DND-41 (cell line): ENCODE data around the gene OR10R2.

Source experiments
- EZH2 ChIP-seq: IDR thresholded peaks from 3 replicates; pipeline ENCODE4 v1.6.1; 2012; ENCODE audit warnings: borderline replicate concordance, low read depth, mild to moderate bottlenecking, moderate library complexity, low read length, inconsistent platforms; ENCODE audit not compliant: severe bottlenecking
- TF ChIP-seq, protein P1 (sequence below): IDR thresholded peaks from 2 replicates; pipeline ENCODE4 v1.5.1; 2012; ENCODE audit warnings: borderline replicate concordance, low read length, moderate library complexity, mild to moderate bottlenecking; ENCODE audit not compliant: poor library complexity, severe bottlenecking; ENCODE audit errors: extremely low read depth

DNA sequence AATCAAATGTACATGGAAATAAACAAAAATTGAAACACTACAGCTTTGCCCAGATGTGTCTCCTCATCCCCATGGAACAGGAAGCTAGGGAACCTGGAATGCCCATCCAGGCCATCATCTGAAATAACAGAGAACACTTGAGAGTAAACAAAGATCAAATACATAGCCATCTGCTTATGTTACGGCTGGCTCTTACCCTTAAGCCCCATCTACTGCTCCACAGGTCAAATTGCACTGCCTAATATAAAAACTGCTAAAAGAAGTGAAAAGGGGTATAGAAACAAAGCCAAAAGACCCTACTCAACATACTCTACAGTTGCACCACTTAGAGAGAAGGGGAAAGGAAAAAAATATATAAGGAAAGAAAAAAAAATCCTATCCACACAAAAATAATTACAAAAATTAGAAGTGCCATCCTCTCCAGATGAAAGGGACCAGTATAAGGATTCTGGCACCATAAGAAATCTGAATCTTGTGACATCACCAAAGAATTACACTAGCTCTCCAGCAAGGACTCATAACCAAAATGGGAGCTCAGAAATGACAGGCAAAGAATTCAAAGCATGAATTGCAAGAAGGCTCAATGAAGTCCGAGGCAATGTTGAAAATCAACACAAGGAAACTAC is 55.3 kb downstream of the OR10R2 start:
- TF ChIP-seq, protein P1, sequence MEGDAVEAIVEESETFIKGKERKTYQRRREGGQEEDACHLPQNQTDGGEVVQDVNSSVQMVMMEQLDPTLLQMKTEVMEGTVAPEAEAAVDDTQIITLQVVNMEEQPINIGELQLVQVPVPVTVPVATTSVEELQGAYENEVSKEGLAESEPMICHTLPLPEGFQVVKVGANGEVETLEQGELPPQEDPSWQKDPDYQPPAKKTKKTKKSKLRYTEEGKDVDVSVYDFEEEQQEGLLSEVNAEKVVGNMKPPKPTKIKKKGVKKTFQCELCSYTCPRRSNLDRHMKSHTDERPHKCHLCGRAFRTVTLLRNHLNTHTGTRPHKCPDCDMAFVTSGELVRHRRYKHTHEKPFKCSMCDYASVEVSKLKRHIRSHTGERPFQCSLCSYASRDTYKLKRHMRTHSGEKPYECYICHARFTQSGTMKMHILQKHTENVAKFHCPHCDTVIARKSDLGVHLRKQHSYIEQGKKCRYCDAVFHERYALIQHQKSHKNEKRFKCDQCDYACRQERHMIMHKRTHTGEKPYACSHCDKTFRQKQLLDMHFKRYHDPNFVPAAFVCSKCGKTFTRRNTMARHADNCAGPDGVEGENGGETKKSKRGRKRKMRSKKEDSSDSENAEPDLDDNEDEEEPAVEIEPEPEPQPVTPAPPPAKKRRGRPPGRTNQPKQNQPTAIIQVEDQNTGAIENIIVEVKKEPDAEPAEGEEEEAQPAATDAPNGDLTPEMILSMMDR = peak; percentile 89
- no peak for TF ChIP-seq EZH2
